ENCODE results near the gene CLEC6A. TPM values are rescaled to one million over a fixed set of nuclear protein-coding genes. Genes with fewer than 3 reads are reported as not detected.

Gene CLEC6A
- total RNA-seq, 1 experiment from 2014 or later = not detected

GRCh38 chr12:8466241-8466640 is 10.5 kb downstream of the CLEC6A start:
- no peak overlapping the region for H2AFZ ChIP-seq (ENCODE audit: low read length)
- H3K9me3 ChIP-seq (ENCODE audit: low read length) = no peaks in the 10 kb centered on the region
- no TSS peak for BruUV-seq (replicated peaks)
- ChIA-PET CTCF (no interaction called here), POLR2A (ENCODE audit: unreplicated experiment) (no interaction called here)
- no peaks in the 10 kb centered on the region for H3K79me2 ChIP-seq (ENCODE audit: low read length)
- H3K9me2 ChIP-seq (replicated peaks; ENCODE audit: low read length) = no peaks in the 10 kb centered on the region
- H3F3A ChIP-seq (ENCODE audit: low read length, unreplicated experiment) = no peaks in the 10 kb centered on the region
- DNase-seq (no peak), ATAC-seq (no peak)
- H3K36me3 ChIP-seq (ENCODE audit: low read depth, low read length) = no peaks in the 10 kb centered on the region
- no peak overlapping the region for H3K4me2 ChIP-seq (ENCODE audit: low read length)
- H3K27ac ChIP-seq (ENCODE audit: low read length) = no peak overlapping the region
- H3K4me3 ChIP-seq (ENCODE audit: low read length) = no peak overlapping the region
- intact Hi-C loops (cut with micrococcal nuclease) = no loop called here
- no peaks in the 10 kb centered on the region for H3K27me3 ChIP-seq (ENCODE audit: low read length)
- no peak overlapping the region for H3K9ac ChIP-seq (ENCODE audit: low read length)
- no peaks in the 10 kb centered on the region for H3K4me1 ChIP-seq (ENCODE audit: insufficient read depth, low read length)
- TF ChIP-seq EZH2 (IDR thresholded peaks at IDR 0.05; ENCODE audit: low read length, unreplicated experiment) = no peak
- no peak for TF ChIP-seq CTCF (conservative IDR thresholded peaks at IDR 0.05; ENCODE audit: low read depth, low read length)
- TF ChIP-seq EZH2phosphoT487 (IDR thresholded peaks at IDR 0.05; ENCODE audit: borderline replicate concordance, low read length) = no peak
- H4K20me1 ChIP-seq (ENCODE audit: low read length) = no peaks in the 10 kb centered on the region

GRCh38 chr12:8471090-8471489 is 15.3 kb downstream of the CLEC6A start:
- no TSS peak for BruUV-seq (replicated peaks)
- intact Hi-C loops (cut with micrococcal nuclease) = no loop called here
- Histone ChIP-seq H3K79me2 (ENCODE audit: low read length) (no peaks in the 10 kb centered on the region), H3K4me1 (ENCODE audit: insufficient read depth, low read length) (no peaks in the 10 kb centered on the region), H3K36me3 (ENCODE audit: low read depth, low read length) (no peaks in the 10 kb centered on the region), H3K9me2 (replicated peaks; ENCODE audit: low read length) (no peaks in the 10 kb centered on the region), H3F3A (ENCODE audit: low read length, unreplicated experiment) (no peaks in the 10 kb centered on the region), H4K20me1 (ENCODE audit: low read length) (no peaks in the 10 kb centered on the region), H3K4me3 (ENCODE audit: low read length) (no peak overlapping the region), H3K4me2 (ENCODE audit: low read length) (no peak overlapping the region), H3K27me3 (ENCODE audit: low read length) (no peaks in the 10 kb centered on the region), H3K9me3 (ENCODE audit: low read length) (no peaks in the 10 kb centered on the region), H2AFZ (ENCODE audit: low read length) (no peak overlapping the region), H3K9ac (ENCODE audit: low read length) (no peak overlapping the region), H3K27ac (ENCODE audit: low read length) (no peak overlapping the region)
- no peak for TF ChIP-seq EZH2 (IDR thresholded peaks at IDR 0.05; ENCODE audit: low read length, unreplicated experiment)
- no peak for TF ChIP-seq CTCF (conservative IDR thresholded peaks at IDR 0.05; ENCODE audit: low read depth, low read length)
- TF ChIP-seq EZH2phosphoT487 (IDR thresholded peaks at IDR 0.05; ENCODE audit: borderline replicate concordance, low read length) = no peak
- CTCF ChIA-PET = no interaction called here
- POLR2A ChIA-PET (ENCODE audit: unreplicated experiment) = no interaction called here
- ATAC-seq (no peak), DNase-seq (no peak)

- no TSS peak for BruUV-seq (replicated peaks)
Measured at GRCh38 chr12:8475508-8476203, 19.9 kb downstream of the CLEC6A start.

More at GRCh38 chr12:8475508-8476203, 19.9 kb downstream of the CLEC6A start:
- no peak overlapping the region for H3K4me3 ChIP-seq (ENCODE audit: low read length)
- TF ChIP-seq CTCF (conservative IDR thresholded peaks at IDR 0.05; ENCODE audit: low read depth, low read length) = no peak
- no peak for TF ChIP-seq EZH2 (IDR thresholded peaks at IDR 0.05; ENCODE audit: low read length, unreplicated experiment)
- no peak for TF ChIP-seq EZH2phosphoT487 (IDR thresholded peaks at IDR 0.05; ENCODE audit: borderline replicate concordance, low read length)
- no peak overlapping the region for H3K9ac ChIP-seq (ENCODE audit: low read length)
- no peaks in the 10 kb centered on the region for H3F3A ChIP-seq (ENCODE audit: low read length, unreplicated experiment)
- no peaks in the 10 kb centered on the region for H3K9me2 ChIP-seq (replicated peaks; ENCODE audit: low read length)
- ATAC-seq = no peak
- no peak overlapping the region for H2AFZ ChIP-seq (ENCODE audit: low read length)
- intact Hi-C loops (cut with micrococcal nuclease) = no loop called here
- no peaks in the 10 kb centered on the region for H3K9me3 ChIP-seq (ENCODE audit: low read length)
- POLR2A ChIA-PET (ENCODE audit: unreplicated experiment) = no interaction called here
- CTCF ChIA-PET = no interaction called here
- H3K79me2 ChIP-seq (ENCODE audit: low read length) = no peaks in the 10 kb centered on the region
- H3K4me1 ChIP-seq (ENCODE audit: insufficient read depth, low read length) = no peaks in the 10 kb centered on the region
- H4K20me1 ChIP-seq (ENCODE audit: low read length) = no peaks in the 10 kb centered on the region
- no peaks in the 10 kb centered on the region for H3K27me3 ChIP-seq (ENCODE audit: low read length)
- DNase-seq = no peak
- H3K4me2 ChIP-seq (ENCODE audit: low read length) = no peak overlapping the region
- H3K36me3 ChIP-seq (ENCODE audit: low read depth, low read length) = no peaks in the 10 kb centered on the region
- no peak overlapping the region for H3K27ac ChIP-seq (ENCODE audit: low read length)

Data from PC-3 (cell line).